Activated CD4-positive, CD25-positive, alpha-beta regulatory T cell (primary cell): ENCODE data around the gene FAM20B.

Experiments used
- DNase-seq, 4 experiments: peaks; one replicate each; lab custom pipeline; 2025; lab: John Stamatoyannopoulos, UW

FAM20B gene

DNA sequence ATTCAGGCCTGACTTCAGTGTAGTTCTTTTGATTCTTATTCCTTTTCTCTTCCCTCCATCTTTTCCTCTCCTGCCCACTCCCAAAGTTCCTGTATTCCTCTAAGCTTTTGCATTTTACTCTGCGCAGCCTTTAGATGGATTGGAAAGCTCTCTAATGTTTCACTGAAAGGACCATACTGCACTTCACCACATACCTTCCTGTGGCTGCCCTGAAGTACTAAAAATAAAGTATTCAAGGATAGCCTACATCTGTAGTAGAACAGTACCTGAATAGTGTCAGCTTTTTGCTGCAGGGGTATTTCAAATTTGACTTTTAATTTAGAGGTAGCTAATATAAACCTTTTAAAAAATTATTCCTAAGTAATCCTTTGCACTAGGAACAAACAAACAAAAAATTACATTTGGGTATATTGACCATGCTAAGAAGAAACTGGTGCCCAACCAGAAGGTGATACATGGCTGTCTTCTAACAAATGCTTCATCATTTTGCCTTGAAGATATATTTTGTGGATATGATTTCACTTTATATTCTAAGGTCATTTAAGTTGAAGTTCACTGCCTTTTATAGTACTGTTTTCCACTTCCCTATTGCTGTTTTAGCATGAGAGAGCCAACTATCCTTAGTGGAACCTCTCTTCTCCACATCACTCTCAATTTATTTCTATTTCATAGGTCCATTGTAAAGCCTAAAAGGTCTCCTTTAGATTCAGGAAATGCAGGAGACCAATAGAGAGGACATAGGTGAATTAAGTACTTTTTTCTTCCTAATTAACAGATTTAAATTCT, 22.8 kb downstream of the FAM20B start:
- no peak for DNase-seq

DNA sequence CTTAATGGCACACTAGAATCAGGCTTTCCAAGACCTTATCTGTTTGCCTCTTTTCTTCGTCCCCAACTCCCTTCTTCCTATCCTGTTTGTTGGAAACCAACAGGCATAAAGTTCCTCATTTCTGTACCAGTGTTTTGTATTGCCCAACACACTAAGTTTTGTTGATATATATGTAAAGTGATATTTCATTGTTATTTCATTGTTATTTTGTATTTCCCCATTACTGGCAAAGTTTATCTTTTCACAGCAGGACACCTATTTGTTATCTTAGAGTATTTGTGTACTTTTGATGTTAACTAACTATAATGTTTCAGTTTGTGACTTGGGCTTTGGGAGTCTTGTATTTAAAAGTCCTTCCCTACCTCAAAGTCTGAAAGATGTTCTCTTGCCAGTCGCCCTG, 27.1 kb downstream of the FAM20B start:
- no peak for DNase-seq

DNA sequence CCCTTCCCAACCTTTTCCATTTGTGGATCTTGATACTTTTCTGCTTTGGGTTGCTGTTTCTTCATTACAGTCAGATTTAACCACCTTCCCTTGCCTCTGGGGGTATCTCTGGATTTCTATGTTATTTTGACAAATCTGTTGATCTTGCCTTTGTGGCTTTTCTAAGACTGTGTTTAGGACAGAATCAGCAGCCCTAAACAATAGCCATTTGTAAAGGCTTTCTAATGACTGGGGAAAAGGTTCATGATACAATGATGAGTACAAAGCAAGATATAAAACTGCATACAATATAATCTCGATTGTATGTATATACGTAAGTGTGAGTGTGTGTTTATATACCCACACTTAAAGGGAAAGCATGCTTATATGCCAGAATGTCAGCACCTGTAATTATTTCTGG, 27.8 kb downstream of the FAM20B start:
- DNase-seq: no peak

DNA sequence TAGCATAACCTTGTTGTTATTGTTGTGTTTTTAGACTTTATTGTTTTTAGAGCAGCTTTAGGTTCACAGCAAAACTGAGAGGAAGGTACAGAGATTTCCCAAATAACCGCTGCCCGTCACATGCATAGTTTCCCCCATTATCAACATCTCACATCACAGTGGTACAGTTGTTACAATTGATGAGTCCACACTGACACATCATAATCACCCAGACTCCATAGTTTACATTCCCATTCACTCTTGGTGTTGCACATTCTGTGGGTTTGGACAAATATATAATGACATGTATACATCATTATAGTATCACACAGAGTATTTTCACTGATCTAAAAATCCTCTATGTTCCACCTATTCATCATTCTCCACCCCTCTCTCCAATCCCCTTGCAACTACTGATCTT, 30.2 kb downstream of the FAM20B start:
- no peak for DNase-seq

DNA sequence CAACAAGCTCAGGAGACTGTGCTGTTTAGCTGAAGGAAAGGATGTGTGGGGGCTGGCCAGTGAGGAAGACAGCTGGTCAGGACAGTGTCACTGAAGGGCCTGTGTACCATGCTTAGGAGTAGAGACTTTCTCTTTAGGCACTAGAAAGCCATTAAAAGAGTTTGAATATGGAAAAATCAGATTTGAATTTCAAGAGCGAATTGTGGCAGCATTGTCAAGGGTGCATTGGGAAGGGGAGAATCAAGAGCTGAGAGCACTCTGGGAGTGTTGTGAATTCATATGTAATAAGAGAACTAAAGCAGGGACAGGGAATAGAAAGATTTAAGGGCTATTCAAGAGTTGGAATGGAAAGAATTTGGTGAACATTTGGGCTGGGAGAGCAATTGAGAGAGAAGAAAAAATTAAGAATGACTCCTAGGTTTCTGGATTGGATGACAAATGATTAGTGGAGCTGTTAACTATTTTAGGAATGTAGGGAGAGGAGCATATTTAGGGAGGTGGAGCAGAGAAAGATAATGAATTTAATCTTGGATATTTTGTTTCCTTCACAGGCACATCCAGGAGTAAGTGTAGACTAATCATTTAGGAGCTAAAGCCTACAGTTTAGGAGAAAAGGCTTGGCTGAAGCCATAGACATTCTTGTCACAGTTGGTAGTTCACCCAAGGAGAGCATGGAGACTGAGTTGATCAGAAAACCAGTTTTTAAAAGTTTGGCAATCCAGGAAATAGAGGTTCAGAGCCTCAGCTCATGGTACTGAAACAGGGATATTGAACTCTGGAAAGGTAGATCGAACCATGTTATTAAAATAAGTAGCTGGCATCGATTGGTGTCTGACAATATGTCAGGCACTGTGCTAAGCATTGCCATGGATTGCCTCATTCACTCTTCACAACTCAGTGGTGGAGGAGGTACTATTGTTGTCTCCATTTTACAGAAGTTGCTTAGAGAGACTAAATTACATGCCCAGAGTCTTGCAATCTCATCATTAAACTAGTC, 33.1 kb downstream of the FAM20B start:
- DNase-seq: no peak

DNA sequence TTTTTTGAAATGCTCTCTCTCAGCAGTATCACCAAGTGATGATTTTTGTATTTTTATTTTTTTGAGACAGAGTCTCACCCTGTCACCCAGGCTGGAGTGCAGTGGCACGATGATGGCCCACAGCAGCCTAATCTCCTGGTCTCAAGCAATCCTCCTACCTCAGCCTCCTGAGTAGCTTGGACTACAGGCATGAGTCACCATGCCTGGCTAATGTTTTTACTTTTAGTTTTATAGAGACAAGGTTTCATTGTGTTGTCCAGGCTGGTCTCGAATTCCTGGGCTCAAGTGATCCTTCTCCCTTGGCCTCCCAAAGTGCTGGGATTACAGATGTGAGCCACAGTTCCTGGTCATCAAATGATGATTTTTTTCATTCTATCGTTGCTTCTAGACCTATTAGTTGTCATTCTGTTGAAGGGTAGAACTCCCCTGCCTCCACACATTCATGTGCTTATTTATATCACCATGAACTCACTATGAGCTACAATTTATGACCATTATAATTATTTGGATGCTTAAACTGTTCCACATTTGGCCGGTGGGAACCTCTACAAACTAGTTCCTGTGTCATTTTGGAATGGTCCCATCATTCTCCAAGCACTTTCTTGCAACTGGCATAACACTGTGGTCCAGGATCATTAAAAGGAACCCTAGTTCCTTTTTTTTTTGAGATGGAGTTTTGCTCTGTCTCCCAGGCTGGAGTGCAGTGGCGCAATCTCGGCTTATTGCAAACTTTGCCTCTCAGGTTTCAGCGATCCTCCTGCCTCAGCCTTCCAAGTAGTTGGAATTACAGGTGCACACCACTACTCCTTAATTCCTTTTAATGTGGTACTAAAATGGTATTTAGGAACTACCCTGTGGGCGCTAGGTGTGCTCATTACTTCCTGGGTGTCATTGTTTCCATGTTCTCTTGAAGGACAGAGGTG, 35.9 kb downstream of the FAM20B start:
- no peak for DNase-seq

DNA sequence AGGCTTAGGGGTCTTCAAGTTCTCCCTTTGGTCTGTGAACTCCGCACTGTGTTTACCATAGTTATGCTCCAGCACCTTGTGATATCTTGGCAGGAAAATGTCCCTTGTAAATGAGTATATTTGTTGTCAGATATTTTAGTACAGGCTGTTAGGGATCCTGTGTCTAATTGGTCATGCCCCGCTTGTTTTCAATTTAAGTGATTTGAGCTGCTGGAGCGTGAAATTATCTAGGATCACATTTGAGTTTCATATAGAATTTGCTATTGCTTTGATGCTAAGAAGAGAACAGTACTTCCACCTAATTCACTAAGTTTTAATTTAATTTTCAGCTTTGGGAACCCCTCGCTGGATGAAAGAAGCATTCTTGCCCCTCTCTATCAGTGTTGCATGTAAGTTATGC, 40.8 kb downstream of the FAM20B start:
- no peak for DNase-seq

DNA sequence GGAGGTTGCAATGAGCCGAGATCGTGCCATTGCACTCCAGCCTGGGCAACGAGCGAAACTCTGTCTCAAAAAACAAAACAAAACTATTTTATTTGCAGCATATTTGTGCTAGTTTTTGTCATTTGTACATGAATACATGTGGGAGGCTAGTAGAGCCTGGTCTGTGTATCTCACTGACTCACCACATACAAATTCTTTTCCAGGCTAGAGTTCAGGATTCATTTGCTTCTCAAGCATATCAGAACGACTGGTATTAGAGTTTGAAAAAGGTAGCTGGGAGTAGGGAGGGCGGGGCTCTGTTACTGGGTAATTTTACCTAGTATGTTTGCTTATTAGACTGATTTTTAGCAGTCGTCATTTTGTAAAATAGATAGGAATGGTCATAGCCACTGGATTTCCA, 51.7 kb downstream of the FAM20B start:
- no peak for DNase-seq

DNA sequence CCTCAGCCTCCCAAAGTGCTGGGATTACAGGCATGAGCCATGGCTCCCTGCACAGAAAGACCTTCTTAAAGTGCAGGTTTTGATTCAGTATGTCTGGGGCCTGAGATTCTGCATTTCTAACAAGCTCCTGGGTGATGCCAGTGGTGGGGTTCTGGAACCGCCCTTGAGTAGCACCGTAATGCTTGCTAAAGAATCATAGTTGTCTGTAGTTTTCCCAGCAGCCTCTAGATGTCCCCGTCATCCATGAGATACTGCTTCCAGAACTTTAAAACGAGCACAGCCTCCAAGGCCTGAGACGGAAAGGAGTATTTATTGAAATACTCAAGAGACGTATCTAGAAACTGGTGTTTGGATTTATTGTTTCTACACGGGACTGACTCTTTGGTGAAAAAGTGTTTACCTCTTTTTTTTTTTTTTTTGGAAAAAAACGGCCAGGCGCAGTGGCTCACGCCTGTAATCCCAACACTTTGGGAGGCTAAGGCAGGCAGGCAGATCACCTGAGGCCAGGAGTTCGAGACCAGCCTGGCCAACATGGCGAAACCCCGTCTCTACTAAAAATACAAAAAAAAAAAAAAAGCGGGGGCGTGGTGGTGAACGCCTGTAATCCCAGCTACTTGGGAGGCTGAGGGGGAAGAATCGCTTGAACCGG, 53.5 kb downstream of the FAM20B start:
- peak in 1 of 4 experiments; percentile 12 for DNase-seq

DNA sequence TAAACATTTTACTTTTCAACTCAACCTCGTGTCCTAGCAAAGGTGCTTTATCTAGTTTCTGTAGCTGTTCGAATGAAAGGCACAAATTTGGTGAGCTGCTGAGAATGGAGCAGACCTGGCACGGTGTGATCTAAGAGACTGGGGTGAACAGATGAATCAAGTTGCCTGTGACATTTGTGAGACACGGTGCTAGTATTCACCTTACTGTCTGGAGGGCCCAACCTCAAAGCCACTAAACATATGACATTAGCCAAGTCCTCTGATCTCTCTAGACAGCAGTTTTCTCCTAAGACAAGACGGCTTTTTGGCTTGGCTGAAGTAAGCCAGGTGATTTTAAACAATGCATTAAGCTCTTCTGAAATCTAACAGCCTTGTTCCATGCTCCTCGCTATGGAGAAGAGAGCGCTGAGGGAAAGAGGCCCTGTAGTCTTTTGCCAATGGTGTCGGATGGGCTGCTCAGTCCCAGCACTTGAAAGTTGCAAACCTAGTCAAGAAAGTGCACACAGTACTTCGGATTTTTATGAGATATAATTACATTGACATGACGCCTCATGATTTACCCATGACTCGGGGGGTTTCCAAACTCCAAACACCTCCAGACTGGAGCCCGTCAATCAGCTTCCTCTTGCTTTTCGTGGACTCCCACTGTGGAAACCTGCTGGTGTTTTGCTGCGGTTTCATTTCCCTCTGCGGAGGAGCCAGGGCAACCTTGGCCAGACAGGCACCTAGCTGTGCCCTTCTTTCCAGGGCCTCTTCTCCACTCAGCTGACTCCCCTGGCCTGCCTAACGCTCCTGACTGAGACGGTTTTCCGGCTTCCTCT, 55.4 kb downstream of the FAM20B start:
- no peak for DNase-seq

DNA sequence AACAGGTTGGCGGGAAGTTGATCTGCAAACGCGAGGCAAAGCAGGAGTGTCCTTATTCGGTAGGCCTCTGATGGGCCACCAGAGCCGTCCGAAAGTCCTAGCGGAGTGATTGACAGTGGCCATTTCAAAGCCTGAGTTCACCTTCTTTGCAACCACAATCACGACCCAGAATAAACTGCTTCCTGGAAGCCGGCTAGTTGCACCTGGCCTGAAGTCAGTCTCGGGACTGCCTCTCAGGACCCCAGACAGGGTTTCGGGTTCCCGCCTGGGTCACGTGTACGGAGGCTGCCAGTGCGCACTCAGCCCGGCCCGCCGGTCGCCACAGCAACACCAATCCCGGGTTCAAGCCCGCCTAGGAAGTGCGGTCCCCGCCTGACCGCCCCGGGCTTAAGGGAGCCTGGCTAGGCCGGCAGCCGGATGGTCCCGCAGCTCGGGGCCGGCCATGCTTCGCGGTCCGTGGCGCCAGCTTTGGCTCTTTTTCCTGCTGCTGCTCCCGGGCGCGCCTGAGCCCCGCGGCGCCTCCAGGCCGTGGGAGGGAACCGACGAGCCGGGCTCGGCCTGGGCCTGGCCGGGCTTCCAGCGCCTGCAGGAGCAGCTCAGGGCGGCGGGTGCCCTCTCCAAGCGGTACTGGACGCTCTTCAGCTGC, 56.1 kb downstream of the FAM20B start, which contains the start of gene TOR3A:
Gene TOR3A, plus strand, starts transcription at position 384 of the 646 bp plus-strand sequence. Its CDS starts 59 bp downstream, at position 443.
- peak; percentile 46 to 59 (median 48) for DNase-seq

DNA sequence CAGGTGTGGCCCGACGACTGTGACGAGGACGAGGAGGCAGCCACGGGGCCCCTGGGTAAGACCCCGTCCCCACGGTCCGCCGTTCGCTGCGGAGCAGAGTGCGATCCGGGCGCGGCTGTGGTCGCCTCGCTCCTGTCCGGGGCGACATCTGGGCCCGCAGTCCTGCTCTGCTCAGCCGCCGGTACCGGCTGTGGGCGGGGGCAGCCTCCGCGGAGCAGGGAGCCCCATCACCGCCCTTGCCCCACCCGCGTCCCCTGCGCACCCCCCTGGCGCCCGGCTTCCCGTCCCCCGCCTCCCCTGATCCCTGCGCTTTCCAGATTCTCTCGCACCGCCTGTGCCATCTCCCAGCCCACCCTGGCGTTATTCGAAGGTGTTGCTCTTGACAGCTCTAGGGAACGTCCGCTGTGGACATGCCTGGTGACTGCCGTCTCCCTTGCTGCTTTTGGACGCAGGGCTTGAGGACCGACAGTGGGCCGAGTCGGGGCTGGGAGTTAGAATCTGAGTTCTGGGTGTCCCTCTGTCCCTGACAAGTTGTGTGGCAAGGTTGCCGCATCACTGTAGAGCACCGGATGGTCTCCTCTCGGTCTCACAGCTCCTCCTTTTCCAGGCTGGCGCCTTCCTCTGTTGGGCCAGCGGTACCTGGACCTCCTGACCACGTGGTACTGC, 56.8 kb downstream of the FAM20B start:
- DNase-seq: peak in 2 of 4 experiments; percentile 13 to 28

DNA sequence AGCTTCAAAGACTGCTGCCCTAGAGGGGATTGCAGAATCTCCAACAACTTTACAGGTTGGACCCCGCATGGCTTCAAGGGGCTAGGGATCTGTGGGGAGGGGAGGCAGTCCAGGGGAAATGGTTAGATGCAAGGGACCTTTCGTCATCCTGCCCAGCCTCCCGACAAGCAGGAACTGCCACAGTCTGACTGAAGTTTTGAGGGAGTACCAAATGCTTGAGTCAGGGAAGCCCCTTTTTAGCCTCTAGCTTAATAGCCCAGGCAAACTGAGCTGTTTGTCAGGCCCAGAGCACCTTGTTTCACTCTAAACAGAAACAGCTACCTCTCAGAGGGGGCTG, 57.3 kb downstream of the FAM20B start:
- no peak for DNase-seq

DNA sequence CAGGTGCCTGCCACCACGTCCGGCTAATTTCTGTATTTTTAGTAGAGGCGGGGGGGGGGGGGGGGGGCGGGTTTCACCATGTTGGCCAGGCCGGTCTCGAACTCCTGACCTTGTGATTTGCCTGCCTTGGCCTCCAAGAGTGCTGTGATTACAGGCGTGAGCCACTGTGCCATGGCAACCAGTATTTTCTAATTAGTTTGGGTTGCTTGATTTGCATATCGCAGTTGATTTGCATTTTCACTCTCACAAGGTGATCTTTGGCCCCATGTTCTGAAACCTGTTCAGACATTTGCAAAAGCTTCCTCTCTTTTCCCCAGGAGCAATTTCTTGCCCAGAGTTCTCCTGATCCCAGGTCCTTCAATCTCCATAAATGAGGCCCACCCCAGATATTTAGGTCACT, 57.8 kb downstream of the FAM20B start:
- DNase-seq: no peak

DNA sequence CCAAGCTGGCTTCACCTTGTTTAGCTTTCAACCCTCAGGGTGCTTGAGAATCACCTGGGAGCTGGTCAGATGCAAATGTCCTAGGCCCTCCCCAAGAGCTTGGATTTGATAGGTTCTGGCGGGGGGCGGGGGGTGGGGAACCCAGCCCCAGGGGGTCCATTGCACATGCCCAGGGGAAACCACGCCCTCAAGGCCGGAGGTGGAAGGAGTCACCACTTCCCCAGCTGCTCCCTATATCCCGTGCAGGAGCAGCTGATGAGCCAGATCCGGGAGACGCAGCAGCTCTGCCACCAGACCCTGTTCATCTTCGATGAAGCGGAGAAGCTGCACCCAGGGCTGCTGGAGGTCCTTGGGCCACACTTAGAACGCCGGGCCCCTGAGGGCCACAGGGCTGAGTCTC, 62.0 kb downstream of the FAM20B start:
- no peak for DNase-seq

DNA sequence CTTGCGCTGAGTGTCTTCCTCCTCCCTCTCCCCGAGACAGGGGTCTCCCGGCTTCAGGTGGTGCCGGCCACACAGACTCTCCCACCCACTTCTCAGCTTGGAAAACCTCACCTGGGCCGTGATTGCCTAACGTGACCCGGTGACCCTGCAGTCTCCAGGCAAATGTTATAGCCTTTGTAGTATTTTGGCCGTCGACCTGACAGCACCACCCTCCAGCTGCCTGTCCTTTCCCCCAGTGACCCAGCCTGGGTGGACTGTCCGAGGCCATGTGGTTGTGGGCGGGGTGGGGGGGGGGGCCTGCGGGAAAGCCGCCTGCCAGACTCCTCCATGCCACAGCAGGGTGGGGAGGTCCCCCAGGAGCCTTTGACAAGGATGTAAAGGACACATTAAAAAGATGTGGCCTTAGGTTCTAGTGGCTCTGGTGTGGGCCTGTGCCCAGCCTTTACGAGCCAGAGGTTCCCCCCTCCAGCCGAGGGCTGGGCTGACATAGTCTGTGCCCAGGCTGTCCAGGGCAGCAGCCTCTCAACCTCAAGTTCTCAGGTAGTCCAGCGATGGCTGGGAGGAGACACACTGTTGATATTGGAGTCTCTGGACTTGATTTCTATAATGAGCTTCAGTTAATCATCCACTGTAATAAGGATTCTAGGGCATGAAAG, 64.3 kb downstream of the FAM20B start:
- DNase-seq: no peak

DNA sequence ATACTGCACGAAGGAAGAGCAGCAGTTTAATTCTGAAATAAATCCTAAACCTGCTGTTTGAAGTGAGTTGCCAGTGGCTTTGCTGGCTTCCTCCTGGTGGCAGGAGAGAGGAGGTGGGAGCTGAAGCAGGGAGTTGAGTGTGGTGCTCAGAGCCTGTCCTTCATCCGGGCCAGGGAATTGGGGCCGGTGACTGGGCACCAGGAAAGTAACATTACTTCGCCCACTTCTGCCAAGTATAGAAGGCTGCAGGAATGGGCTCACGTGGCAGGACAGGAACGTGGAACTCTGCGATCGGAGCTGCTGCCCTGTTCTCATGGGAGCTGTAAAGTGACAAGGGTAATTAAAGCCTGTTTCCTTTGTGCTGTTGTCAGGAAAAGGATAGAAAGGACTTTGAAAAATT, 64.8 kb downstream of the FAM20B start:
- DNase-seq: no peak

DNA sequence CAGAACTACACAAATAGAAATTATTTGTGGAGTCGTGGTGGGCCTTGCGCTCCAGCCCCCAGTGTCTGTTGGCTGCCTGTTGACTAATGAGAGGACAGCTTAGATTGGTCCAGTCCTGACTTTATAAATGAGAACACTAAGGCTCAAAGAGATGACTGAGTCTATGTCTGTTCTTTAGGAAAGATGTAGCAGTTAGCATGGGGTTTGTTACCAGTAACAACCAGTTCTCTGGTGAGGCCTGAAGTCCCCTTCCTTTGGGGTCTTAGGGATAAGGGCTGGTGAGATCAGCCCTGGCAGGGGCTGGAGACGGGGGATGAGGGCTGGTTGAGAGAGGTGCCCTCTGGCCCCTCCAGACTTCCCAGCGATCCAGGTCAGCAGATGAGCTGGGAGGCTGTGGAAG, 65.2 kb downstream of the FAM20B start:
- no peak for DNase-seq

DNA sequence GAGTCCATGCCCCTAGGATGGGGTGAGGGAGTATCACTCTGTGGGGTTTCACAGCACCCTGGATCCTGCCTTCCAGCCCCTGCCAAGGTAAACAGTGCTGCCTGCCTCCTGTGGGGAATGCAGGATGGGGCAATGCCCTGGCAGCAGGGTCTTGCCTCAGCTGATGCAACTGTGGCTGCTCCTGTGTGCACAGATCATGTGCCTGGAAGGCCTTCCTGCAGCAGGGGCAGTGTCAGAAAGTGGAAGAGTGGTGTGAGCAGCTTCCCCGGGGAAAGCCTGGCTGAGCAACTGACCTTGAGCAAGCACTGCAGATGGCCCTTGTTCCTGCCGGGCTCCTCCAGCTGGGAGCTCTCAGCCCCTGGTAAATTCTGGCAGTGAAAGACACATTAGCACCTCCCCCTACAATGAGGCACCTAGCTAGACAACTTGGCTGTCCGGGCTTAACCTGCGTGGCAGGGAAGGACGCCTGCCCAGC, 66.0 kb downstream of the FAM20B start:
- no peak for DNase-seq
